GM19025 (cell line): ENCODE measurements around the gene ZNF804B.

ENCODE experiments used
- ATAC-seq: cut with Tn5 transposase; IDR thresholded peaks from one replicate; pipeline ENCODE4 v1.9.1; 2021; ENCODE audit warnings: mild to moderate bottlenecking, low read depth, moderate library complexity; ENCODE audit not compliant: unreplicated experiment

The ZNF804B gene

DNA sequence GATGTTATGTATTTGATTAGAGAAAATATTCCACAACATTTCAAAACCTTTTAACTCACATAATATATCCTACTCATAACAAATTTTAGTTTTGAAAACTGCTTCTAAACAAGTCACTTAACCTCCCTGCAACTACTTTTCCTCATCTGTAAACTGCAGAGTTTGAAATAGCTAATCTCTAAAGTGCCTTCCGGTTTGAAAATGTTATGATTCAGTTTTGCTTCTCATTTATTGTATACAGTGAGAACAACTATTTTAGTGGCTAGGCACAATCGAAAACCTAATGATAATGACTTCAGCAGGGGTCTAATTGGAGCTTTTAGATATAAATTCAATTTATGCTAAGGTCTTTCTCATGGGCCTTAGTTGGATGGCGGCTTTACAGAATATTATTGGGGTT, 66.7 kb downstream of the ZNF804B start:
- ATAC-seq: peak; percentile 59

- peak; percentile 75 for ATAC-seq
Observed at GRCh38 chr7:88835147-88835728, 75.7 kb downstream of the ZNF804B start.

GRCh38 chr7:88842201-88842600, 82.7 kb downstream of the ZNF804B start:
- no peak for ATAC-seq

DNA sequence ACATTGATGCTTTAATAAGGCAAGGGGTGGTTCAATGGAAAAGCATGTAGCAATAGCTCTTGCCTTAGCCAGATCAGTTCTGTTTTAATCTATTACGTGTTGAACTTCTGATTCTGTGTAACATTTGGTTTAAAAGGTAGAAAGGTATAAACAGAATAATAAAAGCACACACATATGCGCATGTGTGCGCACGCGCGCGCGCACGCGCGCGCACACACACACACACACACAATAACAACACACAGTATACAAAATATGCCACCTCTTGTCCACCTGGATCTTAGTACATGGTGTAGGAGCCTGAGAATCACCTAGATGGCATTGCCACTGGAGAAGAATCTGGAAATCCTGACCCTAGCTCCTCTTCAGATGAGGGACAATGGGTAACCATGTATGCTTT, 85.6 kb downstream of the ZNF804B start:
- ATAC-seq: no peak

- ATAC-seq: no peak
Observed at GRCh38 chr7:88851220-88851619, 91.7 kb downstream of the ZNF804B start.

GRCh38 chr7:88859288-88859687, 99.8 kb downstream of the ZNF804B start:
- no peak for ATAC-seq

DNA sequence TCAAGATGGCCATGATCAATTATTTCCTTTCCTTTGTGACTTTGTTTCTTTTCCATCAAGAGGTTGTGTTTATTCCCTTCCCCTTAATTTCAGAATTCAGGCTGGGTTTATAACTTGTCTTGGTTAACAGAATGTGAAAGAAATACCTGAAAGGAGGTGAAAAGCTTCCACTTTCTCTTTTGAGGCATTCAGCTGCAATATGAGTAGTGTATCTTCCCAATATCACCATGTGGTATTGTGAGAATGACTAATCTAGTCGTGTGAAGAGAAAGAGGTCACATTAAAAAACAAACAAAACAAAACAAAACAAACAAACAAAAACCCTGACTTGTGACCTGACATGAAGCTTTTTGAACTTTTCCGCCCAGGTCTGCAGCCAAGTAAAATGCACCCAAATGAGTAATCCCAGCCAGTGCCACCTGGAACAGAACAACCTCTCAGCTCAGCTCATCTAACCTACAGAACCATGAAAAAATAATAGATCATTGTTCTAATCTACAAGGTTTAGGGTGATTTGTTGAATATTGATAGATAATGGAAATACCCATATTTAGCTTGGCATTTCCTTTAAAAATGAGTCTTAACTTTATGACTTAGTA, 106.9 kb downstream of the ZNF804B start:
- ATAC-seq: peak; percentile 64

- no peak for ATAC-seq
Observed at GRCh38 chr7:88867158-88867557, 107.7 kb downstream of the ZNF804B start.

DNA sequence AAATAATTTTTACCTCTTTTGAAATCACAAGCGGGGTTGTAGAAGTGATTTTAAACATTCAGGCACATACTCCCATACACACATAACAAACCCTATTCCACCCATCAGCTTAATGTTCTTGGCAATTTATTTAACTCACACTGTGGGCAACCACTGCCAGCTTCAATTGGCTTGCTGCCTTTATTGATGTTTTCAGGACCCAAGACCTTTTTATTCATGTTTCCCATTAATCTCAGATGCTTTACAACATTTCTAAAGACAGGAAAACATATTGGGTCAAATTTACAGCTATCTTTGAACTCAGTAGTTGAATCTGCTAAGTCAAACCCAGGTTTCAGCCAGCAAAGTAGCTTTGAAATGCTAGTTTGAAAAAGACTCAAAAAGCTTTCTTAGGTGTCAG, 109.0 kb downstream of the ZNF804B start:
- no peak for ATAC-seq

- no peak for ATAC-seq
Observed at GRCh38 chr7:88881136-88881535, 121.6 kb downstream of the ZNF804B start.

DNA sequence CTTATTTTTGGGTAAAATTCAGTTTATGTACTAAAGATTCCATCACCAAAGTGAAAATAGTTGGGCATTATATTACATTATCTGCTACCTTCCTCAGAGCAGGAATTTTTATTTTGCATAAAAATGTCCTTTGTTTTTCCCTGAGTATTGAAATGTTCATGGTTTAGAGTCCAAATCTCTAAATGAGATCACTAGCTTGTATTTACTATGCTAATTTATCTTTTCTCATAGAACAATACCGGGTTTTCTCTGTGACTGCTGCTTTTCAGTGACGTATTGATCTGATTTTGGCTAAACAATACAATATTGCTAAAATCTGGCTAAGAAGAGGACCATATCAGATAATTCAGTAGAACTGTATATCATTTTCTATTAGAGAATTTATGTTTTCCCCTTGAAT, 125.6 kb downstream of the ZNF804B start:
- ATAC-seq: no peak

GRCh38 chr7:88888684-88889083, 129.2 kb downstream of the ZNF804B start:
- ATAC-seq: no peak

GRCh38 chr7:88910516-88910915, 151.0 kb downstream of the ZNF804B start:
- ATAC-seq: no peak

DNA sequence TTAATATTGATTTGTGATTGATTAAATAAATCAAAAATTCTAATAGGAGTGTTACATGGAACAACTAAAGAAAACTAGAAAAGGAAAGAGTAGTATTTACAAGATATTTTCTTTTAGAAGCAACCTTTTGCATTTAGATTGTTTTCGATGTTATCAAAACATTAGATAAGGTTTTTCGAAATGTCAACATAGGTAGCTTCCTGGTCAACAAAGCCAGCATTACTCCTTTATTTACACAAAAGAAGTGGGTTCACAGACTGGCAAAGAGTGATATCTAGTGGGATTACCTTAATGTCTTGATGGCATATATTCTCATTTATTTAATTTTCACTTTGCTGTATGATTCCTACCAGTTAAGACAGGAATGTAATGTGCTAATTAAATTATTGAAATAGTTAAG, 153.4 kb downstream of the ZNF804B start:
- ATAC-seq: no peak

GRCh38 chr7:88915615-88916014, 156.1 kb downstream of the ZNF804B start:
- ATAC-seq: no peak

- ATAC-seq: no peak
Observed at GRCh38 chr7:88919478-88920131, 160.1 kb downstream of the ZNF804B start.

DNA sequence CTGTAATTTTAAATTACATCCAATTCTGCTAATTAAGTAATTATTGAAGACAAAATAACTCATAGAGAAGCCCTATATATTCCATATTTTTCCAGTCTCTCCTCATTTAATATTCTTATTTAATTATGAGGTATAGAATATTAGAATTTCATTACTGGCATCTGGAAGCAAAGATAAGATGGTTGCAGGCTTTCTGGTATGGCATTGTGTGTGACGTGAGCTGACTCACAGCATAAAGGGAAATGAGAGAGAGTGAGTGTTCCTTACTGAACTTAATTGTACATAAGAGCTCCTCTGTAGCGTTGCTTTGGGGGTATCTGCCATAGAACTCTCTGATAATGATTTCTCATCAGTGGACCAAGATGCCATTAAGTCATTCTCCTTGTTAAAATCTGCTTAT, 163.4 kb downstream of the ZNF804B start:
- no peak for ATAC-seq

DNA sequence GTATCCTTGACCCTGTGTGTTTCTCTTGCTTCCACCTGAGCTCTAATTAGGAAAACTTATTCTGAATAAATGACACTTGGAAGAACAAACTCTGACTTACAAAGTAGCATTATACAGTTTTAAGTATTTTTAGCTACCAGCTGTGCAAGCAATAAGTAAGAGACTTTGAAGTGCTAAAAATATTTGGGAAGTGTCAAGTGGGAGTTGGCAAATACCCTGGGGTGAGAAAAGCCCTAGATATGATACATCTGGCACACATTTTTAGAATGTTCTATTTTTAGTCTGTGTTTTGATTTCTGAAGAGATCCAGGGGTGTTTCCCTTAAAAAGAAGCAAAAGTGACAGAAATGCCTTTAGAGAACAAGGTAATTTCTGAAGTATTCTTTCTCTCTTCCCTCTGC, 168.8 kb downstream of the ZNF804B start:
- ATAC-seq: no peak

GRCh38 chr7:88929719-88930118, 170.2 kb downstream of the ZNF804B start:
- ATAC-seq: no peak

- no peak for ATAC-seq
Observed at GRCh38 chr7:88933285-88933684, 173.8 kb downstream of the ZNF804B start.

- ATAC-seq: no peak
Observed at GRCh38 chr7:88942815-88943501, 183.5 kb downstream of the ZNF804B start.

- ATAC-seq: no peak
Observed at GRCh38 chr7:88951826-88952225, 192.3 kb downstream of the ZNF804B start.
